ENCODE data around the gene MTMR2.

DNA sequence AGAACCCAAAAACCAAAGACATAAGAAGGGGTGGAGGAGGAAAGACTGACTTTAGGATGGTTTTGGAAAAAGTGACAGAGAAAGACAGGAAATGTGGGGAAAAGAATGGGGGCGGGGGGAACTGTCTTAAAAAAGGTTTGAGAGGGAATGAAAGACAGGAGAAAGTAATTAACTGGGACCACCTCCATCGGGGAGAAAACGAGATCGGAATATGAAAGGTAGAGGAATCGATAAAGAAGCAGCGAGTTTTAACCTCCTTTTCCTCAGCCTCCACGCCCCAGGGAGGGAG is 524 bp downstream of the MTMR2 start:
- TF ChIP-seq, protein P1, sequence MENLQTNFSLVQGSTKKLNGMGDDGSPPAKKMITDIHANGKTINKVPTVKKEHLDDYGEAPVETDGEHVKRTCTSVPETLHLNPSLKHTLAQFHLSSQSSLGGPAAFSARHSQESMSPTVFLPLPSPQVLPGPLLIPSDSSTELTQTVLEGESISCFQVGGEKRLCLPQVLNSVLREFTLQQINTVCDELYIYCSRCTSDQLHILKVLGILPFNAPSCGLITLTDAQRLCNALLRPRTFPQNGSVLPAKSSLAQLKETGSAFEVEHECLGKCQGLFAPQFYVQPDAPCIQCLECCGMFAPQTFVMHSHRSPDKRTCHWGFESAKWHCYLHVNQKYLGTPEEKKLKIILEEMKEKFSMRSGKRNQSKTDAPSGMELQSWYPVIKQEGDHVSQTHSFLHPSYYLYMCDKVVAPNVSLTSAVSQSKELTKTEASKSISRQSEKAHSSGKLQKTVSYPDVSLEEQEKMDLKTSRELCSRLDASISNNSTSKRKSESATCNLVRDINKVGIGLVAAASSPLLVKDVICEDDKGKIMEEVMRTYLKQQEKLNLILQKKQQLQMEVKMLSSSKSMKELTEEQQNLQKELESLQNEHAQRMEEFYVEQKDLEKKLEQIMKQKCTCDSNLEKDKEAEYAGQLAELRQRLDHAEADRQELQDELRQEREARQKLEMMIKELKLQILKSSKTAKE (CRISPR knock-in tag; IDR thresholded peaks at IDR 0.05; ENCODE audit: borderline replicate concordance), result no peak
- TF ChIP-seq NONO (IDR thresholded peaks at IDR 0.05) (no peak), NONO (CRISPR knock-in tag; conservative IDR thresholded peaks at IDR 0.05) (no peak)
- TF ChIP-seq, protein P2, sequence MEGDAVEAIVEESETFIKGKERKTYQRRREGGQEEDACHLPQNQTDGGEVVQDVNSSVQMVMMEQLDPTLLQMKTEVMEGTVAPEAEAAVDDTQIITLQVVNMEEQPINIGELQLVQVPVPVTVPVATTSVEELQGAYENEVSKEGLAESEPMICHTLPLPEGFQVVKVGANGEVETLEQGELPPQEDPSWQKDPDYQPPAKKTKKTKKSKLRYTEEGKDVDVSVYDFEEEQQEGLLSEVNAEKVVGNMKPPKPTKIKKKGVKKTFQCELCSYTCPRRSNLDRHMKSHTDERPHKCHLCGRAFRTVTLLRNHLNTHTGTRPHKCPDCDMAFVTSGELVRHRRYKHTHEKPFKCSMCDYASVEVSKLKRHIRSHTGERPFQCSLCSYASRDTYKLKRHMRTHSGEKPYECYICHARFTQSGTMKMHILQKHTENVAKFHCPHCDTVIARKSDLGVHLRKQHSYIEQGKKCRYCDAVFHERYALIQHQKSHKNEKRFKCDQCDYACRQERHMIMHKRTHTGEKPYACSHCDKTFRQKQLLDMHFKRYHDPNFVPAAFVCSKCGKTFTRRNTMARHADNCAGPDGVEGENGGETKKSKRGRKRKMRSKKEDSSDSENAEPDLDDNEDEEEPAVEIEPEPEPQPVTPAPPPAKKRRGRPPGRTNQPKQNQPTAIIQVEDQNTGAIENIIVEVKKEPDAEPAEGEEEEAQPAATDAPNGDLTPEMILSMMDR (CRISPR knock-in tag; IDR thresholded peaks at IDR 0.05), result no peak

Data from HepG2 (cell line).